HG03457 (cell line): ENCODE measurements around the gene GAN.
"Not testable (repeated sequence)": the region's sequence is repeated elsewhere in the genome, so short reads cannot be mapped to it uniquely, and the experiment has no call there.

Experiments used
- ATAC-seq: cut with Tn5 transposase; IDR thresholded peaks from one replicate; pipeline ENCODE4 v1.9.1; 2021; ENCODE audit warnings: moderate number of reproducible peaks; ENCODE audit not compliant: unreplicated experiment

The GAN gene

DNA sequence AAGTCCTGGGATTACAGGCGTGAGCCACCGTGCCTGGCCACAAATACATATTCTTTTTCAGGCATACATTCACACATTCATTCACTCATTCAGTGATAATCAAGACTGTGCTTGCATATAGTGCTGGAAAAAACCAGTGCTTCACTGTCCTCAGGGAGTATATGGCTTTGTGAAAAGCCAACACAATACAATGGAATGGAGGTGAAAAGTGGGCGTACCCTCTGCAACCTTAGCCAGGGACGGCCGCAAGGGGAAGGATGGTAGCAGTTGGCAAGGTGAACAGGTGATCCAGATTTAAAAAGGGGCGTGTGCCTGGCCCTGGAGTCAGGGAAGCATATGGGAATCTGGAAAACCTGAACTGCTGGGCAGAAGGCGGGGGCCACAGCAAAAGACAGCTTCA lies 18.1 kb upstream of the GAN start:
- no peak for ATAC-seq

DNA sequence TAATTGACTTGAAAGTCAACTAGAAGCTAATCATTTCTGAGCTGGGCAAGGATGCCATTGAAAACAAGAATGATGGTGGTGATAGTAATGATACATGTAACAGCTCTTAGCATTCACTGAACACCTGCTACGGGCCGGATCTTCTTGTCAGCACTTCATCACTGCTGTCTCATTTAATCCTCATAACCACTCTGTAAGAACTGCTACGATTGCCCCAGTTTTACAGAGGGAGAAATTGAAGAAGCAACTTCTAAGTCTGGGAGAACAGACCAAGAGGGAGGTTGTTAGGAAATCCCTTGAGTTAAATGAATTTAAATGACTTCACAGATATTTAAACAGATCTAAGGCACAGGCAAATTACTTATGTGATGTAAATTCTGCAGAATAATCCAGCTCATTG lies 7.0 kb upstream of the GAN start:
- no peak for ATAC-seq

DNA sequence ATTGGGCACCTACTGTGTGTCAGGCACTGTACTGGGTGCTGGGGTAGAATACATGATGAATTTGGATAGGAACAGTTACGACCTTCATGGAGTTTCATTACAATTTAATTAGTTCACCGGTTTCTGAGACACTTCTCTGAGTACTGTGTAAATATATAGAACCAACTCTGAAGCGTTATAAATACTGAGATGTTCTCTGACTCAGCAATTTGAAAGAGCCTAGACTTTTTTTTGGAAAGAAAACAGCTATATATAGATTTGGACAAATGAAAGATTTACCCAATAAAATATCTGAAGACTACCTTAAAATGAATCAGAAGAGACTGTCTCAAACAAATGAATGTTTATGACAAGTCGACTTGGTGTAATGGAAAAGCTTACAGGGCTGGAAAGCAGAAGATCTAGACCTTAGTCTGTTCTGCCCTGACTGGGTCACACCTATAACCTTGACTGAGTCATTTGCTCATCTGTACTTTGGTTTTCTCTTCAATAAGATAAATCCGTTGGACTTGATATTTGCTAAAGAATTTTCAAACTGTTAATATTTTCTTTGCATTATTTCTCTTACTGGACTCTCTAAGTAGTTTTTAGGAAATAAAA lies 4.6 kb upstream of the GAN start:
- no peak for ATAC-seq

DNA sequence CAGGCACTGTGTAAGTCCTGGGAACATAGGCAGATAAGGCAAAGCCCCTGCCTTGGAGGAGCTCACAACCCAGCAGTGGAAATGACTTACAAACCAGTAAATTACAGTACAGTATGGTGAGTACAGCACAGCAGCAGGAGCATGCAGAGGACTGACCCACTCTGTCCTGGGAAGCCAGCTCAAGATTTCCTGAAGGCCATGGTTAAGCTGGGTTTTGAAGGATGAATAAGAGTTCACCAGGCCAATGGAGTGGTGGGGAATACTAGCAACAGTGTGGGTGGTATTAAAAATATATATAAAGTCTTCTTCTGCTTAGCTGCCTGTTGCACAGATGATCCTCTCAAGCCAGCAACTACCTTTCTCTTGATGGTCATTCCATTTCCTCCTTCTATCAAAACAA lies 3.0 kb upstream of the GAN start:
- ATAC-seq = no peak

DNA sequence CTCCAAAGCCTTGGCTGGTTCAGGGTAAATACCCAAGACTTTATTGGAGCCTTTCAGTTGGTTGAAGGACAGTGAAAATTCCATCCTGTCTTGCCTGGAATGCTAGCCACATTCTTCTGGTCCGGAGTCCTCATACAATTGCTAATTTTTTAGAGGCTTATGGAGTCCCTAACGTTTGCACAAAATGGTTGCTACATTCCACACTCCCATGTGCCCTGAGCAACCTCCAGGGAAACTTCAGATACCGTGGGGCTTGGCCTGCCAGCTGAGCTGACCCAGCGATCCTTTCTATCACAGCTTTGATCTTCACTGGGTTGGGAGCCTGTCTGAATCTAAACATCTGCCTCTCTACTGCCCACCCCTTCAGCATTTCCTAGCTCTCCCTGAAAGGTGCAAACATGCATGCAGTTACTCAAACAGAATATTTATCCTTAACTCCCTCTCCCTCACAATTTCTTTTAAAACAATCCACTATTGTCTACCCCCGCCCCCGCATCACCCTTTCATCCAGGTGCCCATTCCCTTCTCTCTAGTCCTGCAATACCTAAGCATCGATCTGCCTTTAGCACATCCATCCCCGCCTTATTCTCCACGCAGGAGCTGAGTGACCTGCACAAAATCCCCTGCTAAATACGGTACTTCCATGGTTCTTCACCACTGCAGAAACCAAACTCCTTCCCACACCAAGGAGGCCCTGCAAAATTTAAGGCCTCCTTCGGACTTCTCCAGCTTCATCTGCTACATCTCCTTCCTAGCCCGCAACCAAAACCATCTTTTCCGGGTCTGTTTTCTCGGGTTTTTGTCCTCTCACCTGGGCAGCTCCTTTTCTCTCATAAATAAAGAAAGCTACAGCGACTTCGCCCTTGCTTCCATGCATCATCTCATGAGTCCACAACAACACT lies 810 bp upstream of the GAN start:
- no peak for ATAC-seq

DNA sequence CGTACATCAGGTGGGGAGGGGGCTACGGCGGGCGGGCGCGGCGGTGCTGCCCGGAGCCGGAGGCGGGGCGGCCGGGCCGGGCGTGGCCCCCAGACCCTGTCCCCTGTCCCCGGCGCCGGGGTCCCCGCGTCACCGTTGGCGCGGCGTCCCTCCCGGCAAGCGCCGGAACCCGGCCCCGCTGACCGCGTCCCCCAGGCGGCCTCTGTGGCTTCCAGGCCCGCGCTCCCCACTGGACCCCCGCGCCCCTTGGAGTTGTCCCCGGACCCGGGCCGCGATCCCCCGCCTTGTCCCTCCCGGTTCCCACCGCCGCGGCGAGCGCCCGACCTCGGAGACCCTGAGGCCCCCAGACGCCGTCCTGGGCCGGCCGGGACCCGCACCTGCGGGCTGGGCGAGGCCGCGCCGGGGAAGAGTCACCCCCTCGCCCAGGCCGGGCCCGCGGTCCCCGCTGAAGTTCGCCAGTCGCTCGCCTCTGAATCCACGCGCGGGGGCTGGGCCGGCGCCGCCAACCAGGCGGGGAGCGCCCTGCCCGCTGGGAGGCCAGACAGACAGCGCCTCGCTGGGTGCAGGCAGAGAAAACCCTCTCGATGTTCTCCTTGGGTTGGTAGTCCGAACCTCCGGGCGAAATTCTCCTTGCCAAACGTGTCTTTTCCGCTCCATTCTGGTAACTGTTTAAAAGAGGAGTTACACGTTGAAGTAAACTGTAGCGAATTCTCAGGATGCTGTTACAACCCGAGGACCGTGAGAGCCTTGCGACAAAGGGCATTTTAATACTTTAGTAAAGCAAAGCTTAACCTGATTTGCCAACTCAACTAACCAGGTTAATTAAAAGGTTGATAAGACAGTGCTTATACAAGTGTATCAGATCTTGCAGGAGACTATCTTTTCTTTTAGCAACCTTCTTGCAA lies 761 bp downstream of the GAN start:
- ATAC-seq = peak; percentile 23

DNA sequence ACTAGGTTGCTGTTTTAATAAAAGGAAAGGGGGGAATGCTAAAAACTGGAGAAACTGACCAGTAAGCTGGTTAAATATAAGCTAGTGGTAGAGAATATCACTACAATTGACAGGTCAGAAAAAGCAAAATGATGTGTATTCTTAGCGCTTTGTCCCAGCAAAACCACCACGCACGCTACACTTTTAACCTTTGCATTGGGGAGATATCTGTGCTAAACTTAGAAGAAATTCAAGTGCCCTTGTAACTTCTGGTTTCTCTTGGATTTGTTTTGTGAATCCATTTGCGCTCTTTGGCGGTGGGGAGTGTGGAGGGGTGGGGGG lies 1.4 kb downstream of the GAN start:
- ATAC-seq = no peak

DNA sequence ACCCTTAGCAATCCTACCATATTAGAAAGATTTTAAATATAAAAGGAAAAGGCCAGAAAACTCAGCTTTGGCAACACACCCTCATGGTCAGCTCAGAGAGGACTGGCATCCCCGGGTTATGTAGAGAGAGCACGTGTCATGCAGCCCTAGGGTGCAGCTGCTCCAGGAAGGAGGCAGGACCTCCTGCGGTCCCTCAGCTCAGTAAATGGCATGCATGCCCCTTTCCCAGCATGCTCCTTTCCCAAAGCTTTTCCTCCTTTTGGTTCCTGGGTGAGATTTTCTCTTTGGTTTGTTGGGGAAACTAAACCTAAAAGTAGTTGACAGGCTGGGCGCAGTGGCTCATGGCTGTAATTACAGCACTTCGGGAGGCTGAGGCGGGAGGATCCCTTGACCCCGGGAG lies 3.9 kb downstream of the GAN start:
- ATAC-seq = no peak

DNA sequence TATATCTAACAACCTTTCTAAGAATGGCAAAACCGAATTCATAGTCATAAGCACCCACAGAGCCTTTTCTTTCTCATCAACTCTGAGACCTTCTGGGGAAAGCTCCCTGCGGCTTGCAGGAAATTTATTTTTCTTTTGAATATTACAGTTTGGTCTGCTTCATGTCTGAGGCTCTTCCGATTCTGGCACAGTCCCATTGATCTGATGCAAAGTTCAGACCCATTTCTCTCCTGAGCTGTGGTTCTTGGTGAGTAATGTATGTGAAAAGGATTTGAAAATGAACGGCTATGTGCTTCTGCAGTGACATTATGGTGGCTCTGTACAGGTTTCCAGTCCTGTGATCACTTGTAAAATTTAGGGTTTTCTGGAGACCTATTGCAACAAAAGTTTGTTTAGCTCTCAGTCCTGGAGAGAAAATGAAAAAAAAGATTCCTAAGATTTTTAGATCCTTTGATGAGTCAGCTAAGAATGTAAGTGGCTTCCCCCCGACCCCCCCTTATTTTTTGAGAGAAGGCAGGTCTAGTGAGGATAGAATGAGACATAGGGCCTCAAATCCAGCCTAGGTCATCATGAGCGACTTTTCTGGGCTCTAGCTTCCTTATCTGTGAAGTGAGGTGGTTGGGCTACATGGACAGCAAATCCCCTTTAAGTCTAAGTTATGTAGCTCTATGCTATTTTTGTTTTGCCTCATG lies 4.6 kb downstream of the GAN start:
- no peak for ATAC-seq

DNA sequence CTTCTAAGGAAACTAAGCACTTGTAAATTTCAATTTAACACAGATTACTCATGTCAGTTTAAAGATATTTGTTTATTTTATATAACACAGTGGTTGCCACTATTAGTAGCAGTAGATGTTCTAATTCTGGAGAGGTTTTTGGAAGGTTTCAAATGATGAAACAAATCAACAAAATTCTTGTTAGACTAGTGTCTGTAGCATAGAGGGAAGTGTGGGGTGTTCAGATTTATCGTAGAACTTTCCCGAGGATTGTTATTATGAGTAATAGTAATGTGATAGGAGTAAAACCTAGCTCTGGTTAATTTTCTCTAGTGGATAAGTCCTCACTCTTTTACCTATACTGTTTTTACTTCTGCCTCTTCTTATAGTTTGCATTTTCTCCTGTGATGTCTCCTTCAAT lies 6.3 kb downstream of the GAN start:
- ATAC-seq = no peak

DNA sequence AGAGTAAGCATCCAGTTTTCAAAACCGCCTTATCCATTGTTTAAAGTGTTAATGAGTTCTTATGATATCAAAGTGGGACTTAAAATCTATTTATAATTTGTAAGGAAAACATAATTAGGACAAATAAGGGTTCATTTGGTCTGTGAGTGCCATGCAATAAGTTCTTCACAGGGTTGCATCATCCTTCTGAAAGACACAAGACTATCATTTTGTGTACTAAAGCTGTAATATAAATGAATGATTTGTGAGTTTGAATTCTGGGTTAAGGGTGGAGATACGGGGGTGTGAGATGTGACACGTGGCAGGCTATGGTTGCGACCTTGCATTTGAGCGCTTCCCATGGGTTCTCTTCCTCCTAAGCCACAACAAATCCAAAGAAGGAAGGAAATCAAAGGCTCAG lies 6.8 kb downstream of the GAN start:
- no peak for ATAC-seq

DNA sequence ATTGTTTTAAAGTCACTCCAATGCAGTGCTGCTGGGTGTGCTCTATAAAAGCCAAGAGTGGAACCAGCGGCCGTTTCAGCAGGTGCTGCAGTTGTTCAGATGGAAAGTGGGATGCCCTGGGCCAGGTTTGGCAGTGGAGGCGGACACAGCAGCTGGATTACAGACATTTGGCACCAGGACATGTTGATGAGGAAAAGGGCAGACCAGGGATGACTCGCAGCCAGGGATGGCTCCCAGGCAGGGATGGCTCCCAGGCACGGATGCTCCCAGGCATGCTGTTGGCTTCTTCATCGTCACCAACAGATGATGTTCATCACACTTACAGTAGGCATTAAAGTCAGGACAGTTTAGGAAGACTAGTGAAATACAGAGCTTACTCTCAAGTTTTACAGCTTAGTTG lies 10.0 kb downstream of the GAN start:
- no peak for ATAC-seq

DNA sequence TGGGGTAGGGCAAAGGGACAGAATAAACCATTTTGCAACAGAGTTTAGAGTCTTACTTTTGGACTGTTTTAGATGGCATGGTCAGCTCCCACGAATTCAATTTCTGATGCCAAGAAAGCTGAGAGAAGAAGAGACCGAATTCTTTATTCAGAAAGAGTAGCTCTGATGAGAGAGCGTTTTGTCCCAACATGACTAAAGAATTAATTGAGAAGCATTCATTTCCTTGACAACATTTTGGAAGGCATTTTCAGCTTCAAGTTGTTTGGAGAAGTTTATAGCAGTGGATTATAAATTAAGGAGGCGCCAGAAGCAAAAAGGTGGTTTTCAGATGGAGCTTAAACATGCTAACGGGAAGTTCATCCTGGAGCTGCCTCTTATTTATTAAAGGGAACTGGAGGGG lies 12.2 kb downstream of the GAN start:
- ATAC-seq = no peak

DNA sequence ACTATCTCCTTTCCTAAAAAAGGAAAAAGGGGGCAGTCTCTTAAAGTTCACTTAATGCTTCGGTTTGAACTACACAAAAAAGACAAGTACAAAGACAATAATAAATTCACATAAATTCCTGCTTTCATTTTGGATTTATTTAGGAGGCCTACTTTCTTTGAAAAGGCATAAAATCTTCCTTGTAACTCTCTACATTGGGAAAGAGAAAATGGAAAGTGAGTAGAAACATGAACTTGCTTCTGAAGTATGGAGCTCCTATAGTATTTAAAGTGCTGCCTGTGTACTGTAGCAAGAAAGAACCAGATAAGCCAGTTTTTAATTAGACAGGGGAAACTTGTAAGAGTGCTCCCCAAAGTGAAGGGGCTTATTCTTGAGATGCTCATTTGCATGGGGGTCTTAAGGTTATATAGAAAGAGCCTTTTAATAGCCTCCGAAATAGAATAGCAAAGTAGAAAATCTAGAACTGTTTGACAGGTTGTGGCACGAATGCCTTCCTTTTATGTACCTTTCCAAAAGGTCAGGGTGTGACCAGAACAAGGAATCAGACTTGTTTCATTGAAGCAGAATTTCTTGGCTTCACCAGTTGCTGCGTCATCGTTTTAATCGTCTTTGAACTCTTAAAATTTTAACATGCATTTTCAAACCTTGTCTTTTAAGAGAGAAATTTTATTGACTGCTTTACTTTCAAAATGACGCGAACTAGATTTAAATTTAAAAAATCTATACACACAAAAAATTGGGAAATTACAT lies 12.9 kb downstream of the GAN start:
- ATAC-seq = no peak

DNA sequence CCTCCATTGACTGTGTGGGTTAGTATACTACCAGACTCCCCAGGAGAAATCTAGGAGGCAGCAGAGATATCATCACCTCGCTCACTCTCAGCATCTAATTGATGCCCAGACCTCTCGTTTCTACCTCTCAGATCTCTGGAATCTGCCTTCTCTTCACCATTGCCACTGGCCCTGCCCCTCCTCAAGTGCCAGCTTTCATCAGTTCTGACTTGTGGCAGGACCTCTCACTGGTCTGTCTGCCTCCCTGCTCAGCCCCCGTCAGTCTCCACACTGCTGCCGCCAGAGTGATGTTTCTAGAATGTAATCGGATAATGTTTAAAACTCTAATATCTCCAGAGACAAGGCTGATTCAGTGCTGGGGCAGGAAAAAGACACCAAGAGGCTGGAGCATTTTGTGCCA lies 15.2 kb downstream of the GAN start:
- ATAC-seq = no peak

DNA sequence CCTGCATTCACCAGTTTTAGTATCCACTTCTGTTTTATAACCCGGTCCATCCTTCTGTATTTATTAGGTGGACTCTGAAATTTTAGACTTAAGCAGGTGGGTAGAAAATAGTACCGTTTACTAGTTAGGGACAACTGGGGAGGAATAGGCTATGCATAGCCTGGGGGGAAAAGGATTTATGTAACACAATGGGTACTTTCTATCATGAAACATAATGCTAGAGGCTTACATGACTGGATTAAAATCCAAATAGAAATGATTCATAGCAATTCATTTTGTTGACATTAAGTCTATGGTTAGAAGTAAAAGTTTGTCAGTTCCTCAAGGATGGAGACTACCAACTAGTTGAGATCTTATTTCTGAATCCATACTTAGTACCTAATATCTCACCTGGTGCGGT lies 18.6 kb downstream of the GAN start:
- no peak for ATAC-seq

DNA sequence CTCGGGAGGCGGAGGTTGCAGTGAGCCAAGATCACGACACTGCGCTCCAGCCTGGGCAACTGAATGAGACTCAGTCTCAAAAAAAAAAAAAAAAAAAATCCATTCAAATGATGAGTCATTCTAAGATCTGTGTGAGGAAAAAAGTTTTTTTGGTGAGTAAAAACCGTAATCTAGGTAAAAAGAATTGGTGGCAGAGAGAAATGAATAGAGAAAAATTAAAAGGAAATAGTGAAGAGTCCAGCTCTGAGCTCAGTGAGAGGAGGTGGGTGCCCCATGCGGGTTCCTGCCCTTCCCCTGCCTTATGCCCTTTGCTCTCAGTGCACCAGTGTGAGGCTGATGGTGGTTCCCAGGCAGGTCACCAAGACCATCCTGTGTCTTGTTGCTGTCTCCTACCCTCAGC lies 20.9 kb downstream of the GAN start:
- ATAC-seq = no peak

DNA sequence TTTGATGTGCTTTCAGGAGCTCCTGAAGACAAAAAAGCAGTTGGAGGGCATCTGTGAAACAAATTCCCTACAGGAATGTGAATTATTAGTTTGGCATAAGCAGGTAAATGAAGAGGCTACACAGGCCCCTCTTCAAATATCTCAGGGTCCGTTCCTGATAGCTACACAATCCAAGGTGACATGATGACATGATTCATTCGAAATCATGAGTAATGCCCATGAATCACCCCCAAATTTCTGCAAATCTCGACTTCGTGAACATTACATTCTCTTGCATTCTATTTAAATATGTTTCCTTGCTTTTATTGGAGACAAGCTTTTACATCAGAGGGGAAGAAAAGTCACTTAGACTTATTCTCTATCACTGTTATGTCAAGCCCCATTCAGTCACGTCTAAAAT lies 22.3 kb downstream of the GAN start:
- no peak for ATAC-seq

DNA sequence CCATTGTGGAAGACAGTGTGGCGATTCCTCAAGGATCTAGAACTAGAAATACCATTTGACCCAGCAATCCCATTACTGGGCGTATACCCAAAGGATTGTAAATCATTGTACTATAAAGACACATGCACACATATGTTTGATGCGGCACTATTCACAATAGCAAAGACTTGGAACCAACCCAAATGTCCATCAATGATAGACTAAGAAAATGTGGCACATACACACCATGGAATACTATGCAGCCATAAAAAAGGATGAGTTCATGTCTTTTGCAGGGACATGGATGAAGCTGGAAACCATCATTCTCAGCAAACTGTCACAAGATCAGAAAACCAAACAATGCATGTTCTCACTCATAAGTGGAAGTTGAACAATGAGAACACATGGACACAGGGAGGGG lies 30.4 kb downstream of the GAN start:
- ATAC-seq = not testable (repeated sequence)

DNA sequence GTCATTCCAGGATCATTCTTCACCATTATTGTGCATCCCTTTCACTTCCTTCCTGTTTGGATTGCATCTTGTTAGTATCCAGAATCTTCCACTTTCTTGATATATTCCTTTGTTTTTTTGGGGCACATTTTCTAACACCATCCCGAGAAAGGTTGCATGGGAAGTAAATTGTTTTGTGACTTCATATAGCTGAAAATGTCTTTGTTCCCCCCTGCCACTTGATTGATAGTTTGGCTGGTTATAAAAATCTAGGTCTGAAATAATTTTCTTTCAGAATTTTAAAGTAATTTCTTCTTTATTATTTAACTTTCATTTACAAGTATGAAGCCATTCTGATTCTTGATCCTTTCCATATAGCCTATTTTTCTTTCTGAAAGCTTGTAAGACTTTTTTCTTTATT lies 32.7 kb downstream of the GAN start:
- no peak for ATAC-seq
